ENCODE measurements around the gene BARD1. TPM values are rescaled to one million over a fixed set of nuclear protein-coding genes. Genes with fewer than 3 reads are reported as not detected.

Gene BARD1
- polyA plus RNA-seq, 3 donors, result 16.7 to 20.9 (median 19.7) TPM

- DNase-seq (ENCODE audit: low read depth in 3 of 3, low spot score in 2 of 3), result no peak
These were observed 129.7 kb downstream of the BARD1 start for GRCh38 chr2:214679736-214680135.

GRCh38 chr2:214676421-214677089, 132.9 kb downstream of the BARD1 start:
- DNase-seq (ENCODE audit: low read depth in 3 of 3, low spot score in 2 of 3), result no peak
